MM.1S (cell line): Measurements from ENCODE around the gene PCDHA7.

Experiments
- CTCF ChIP-seq: fragments of 300-600 bp; sonication (generic); IDR thresholded peaks from 2 replicates; pipeline ENCODE4 v1.5.1; 2016; ENCODE audit warnings: antibody characterized with exemption, low read length, mixed read lengths
- EZH2 ChIP-seq: fragments of 300-600 bp; sonication (generic); optimal IDR thresholded peaks from 2 replicates; pipeline ENCODE3; 2017; ENCODE audit warnings: low read depth, mild to moderate bottlenecking, antibody characterized with exemption, low read length, mixed read lengths

- TF ChIP-seq CTCF (no peak), EZH2 (no peak)
Measured at GRCh38 chr5:140801494-140801841, 32.6 kb upstream of the PCDHA7 start.
